Measurements from ENCODE around the gene NNMT. TPM values are rescaled to one million over a fixed set of nuclear protein-coding genes. Genes with fewer than 3 reads are reported as not detected.
A peak's percentile ranks its signal among the peaks of the same experiment; 100 is the strongest.

NNMT gene
- total and polyA plus RNA-seq, 3 experiments from 2014 or later, result not detected

GRCh38 chr11:114342476-114342875 lies 46.3 kb downstream of the NNMT start:
- Mint-ChIP-seq H3K27ac (no peak overlapping the region), H3K9me3 (no peaks in the 10 kb centered on the region), H3K27me3 (peaks cover 0 to 4% of the 10 kb centered on the region in 2 donors), H3K36me3 (no peaks in the 10 kb centered on the region), H3K4me1 (peaks cover 12 to 24% (median 14%) of the 10 kb centered on the region in 3 donors), H3K4me3 (no peak overlapping the region)
- no peak for DNase-seq
- H3K27ac ChIP-seq (ENCODE audit: low read depth, low read length), result no peak overlapping the region
- CTCF ChIA-PET, result no interaction called here
- peaks cover 6% of the 10 kb centered on the region for H3K4me1 ChIP-seq (ENCODE audit: insufficient read depth, low read length)
- POLR2A ChIA-PET, result no interaction called here
- no peaks in the 10 kb centered on the region for H3K36me3 ChIP-seq (ENCODE audit: insufficient read depth, low read length)
- no peaks in the 10 kb centered on the region for H3K9me3 ChIP-seq (ENCODE audit: low read length)
- H3K27me3 ChIP-seq (ENCODE audit: insufficient read depth, low read length, poor library complexity, severe bottlenecking), result no peaks in the 10 kb centered on the region
- no peak overlapping the region for H3K4me3 ChIP-seq (ENCODE audit: low read length)

- peaks cover 0 to 3% of the 10 kb centered on the region in 2 donors for H3K27me3 Mint-ChIP-seq
- Histone ChIP-seq H3K27ac (ENCODE audit: low read depth, low read length) (no peak overlapping the region), H3K9me3 (ENCODE audit: low read length) (no peaks in the 10 kb centered on the region), H3K27me3 (ENCODE audit: insufficient read depth, low read length, poor library complexity, severe bottlenecking) (no peaks in the 10 kb centered on the region), H3K36me3 (ENCODE audit: insufficient read depth, low read length) (no peaks in the 10 kb centered on the region), H3K4me3 (ENCODE audit: low read length) (no peak overlapping the region), H3K4me1 (ENCODE audit: insufficient read depth, low read length) (peaks cover 6% of the 10 kb centered on the region)
- no peak for DNase-seq
- ChIA-PET POLR2A (no interaction called here), CTCF (no interaction called here)
- no peak overlapping the region for H3K4me3 Mint-ChIP-seq
- H3K36me3 Mint-ChIP-seq, result no peaks in the 10 kb centered on the region
- H3K9me3 Mint-ChIP-seq, result no peaks in the 10 kb centered on the region
- no peak overlapping the region for H3K27ac Mint-ChIP-seq
- peaks cover 16 to 29% (median 19%) of the 10 kb centered on the region in 3 donors for H3K4me1 Mint-ChIP-seq
These were observed 46.8 kb downstream of the NNMT start for GRCh38 chr11:114343020-114343419.

GRCh38 chr11:114343493-114343892 lies 47.3 kb downstream of the NNMT start:
- Mint-ChIP-seq H3K36me3 (no peaks in the 10 kb centered on the region), H3K4me3 (no peak overlapping the region), H3K9me3 (no peaks in the 10 kb centered on the region), H3K27ac (no peak overlapping the region), H3K27me3 (peaks cover 0 to 3% of the 10 kb centered on the region in 2 donors), H3K4me1 (peaks cover 17 to 32% (median 22%) of the 10 kb centered on the region in 3 donors)
- POLR2A ChIA-PET, result no interaction called here
- Histone ChIP-seq H3K4me3 (ENCODE audit: low read length) (no peak overlapping the region), H3K27ac (ENCODE audit: low read depth, low read length) (no peak overlapping the region), H3K27me3 (ENCODE audit: insufficient read depth, low read length, poor library complexity, severe bottlenecking) (no peaks in the 10 kb centered on the region), H3K4me1 (ENCODE audit: insufficient read depth, low read length) (peaks cover 6% of the 10 kb centered on the region), H3K9me3 (ENCODE audit: low read length) (no peaks in the 10 kb centered on the region), H3K36me3 (ENCODE audit: insufficient read depth, low read length) (no peaks in the 10 kb centered on the region)
- CTCF ChIA-PET, result no interaction called here
- no peak for DNase-seq

GRCh38 chr11:114344494-114344893 lies 48.3 kb downstream of the NNMT start:
- no peaks in the 10 kb centered on the region for H3K36me3 Mint-ChIP-seq
- peaks cover 0 to 3% of the 10 kb centered on the region in 2 donors for H3K27me3 Mint-ChIP-seq
- H3K9me3 Mint-ChIP-seq, result no peaks in the 10 kb centered on the region
- H3K4me3 Mint-ChIP-seq, result no peak overlapping the region
- peaks cover 6% of the 10 kb centered on the region for H3K4me1 ChIP-seq (ENCODE audit: insufficient read depth, low read length)
- POLR2A ChIA-PET, result no interaction called here
- no peaks in the 10 kb centered on the region for H3K9me3 ChIP-seq (ENCODE audit: low read length)
- no peak overlapping the region for H3K4me3 ChIP-seq (ENCODE audit: low read length)
- CTCF ChIA-PET, result no interaction called here
- H3K27ac ChIP-seq (ENCODE audit: low read depth, low read length), result no peak overlapping the region
- no peaks in the 10 kb centered on the region for H3K36me3 ChIP-seq (ENCODE audit: insufficient read depth, low read length)
- DNase-seq, result no peak
- H3K27me3 ChIP-seq (ENCODE audit: insufficient read depth, low read length, poor library complexity, severe bottlenecking), result no peaks in the 10 kb centered on the region
- peaks cover 17 to 32% (median 22%) of the 10 kb centered on the region in 3 donors for H3K4me1 Mint-ChIP-seq
- H3K27ac Mint-ChIP-seq, result peak overlapping the region in 1 of 8 donors; percentile 25

DNA sequence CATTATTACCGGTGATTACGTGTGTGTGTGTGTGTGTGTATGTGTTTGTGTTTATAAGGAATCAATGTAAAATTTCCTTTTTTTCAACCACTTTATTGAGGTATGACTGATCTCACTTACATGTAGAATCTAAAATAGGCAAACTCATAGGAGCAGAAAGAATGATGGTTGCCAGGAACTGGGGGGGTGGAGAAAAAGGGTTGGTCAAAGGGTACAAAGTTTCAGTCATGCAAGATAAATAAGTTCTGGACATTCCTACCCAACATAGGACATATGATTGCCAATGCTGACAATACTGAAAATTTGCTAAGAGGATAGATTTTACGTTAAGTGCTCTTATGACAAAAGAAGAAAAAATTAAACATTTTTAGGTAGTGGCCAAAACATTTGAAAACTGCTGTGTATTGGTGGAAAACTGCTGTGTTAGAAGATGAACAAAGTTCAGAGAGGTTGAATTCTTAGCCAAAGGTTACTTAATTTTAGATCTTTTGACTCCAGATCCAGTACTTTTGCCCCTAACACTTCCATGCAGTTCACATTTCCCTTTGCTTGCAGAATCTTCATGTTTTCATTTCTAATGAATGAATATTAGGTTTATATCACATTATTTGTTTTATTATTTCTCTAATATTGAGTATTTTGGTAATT lies 49.5 kb downstream of the NNMT start:
- Mint-ChIP-seq H3K27me3 (peaks cover 0 to 2% of the 10 kb centered on the region in 2 donors), H3K27ac (peak overlapping the region in 1 of 8 donors; percentile 55), H3K36me3 (no peaks in the 10 kb centered on the region), H3K4me3 (no peak overlapping the region), H3K9me3 (no peaks in the 10 kb centered on the region), H3K4me1 (peaks cover 12 to 24% (median 14%) of the 10 kb centered on the region in 3 donors)
- Histone ChIP-seq H3K27ac (ENCODE audit: low read depth, low read length) (no peak overlapping the region), H3K9me3 (ENCODE audit: low read length) (no peaks in the 10 kb centered on the region), H3K27me3 (ENCODE audit: insufficient read depth, low read length, poor library complexity, severe bottlenecking) (no peaks in the 10 kb centered on the region), H3K4me3 (ENCODE audit: low read length) (no peak overlapping the region), H3K4me1 (ENCODE audit: insufficient read depth, low read length) (peaks cover 1% of the 10 kb centered on the region), H3K36me3 (ENCODE audit: insufficient read depth, low read length) (no peaks in the 10 kb centered on the region)
- DNase-seq, result no peak
- ChIA-PET POLR2A (no interaction called here), CTCF (no interaction called here)

DNA sequence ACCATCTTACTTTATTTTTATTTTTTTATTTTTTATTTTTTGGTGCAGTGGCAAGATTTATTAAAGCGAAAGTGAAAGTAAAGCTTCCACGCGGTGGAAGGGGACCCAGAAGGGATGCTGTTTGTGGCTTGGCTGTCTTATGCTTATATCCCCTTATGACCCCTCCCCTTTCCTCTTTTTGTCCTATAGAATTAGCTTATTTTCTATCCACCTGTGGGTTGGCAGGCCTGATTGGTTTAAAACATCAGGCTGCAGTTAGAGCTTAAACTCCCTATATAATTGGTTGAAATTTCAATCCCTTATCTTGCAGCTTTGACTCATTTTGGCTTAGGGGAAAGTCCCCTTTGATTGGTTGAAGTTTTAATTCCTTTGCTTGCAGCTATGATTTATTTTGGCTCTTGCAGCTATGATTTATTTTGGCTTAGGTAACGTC lies 50.5 kb downstream of the NNMT start:
- H3K9me3 ChIP-seq (ENCODE audit: low read length), result no peaks in the 10 kb centered on the region
- no peak overlapping the region for H3K4me3 ChIP-seq (ENCODE audit: low read length)
- peak overlapping the region; percentile 11 to 73 (median 65) for H3K4me3 Mint-ChIP-seq
- H3K4me1 ChIP-seq (ENCODE audit: insufficient read depth, low read length), result no peaks in the 10 kb centered on the region
- peaks cover 8 to 20% (median 10%) of the 10 kb centered on the region in 3 donors for H3K4me1 Mint-ChIP-seq
- CTCF ChIA-PET, result interaction anchor here (1.3 kb wide), 1 partner anchor 35 kb away, joined by 4 read pairs; no protein-coding TSS in a partner anchor
- DNase-seq, result peak in 1 of 5 donors; percentile 11
- no peaks in the 10 kb centered on the region for H3K27me3 ChIP-seq (ENCODE audit: insufficient read depth, low read length, poor library complexity, severe bottlenecking)
- H3K27ac ChIP-seq (ENCODE audit: low read depth, low read length), result no peak overlapping the region
- peaks cover 0 to 2% of the 10 kb centered on the region in 2 donors for H3K27me3 Mint-ChIP-seq
- no peaks in the 10 kb centered on the region for H3K36me3 Mint-ChIP-seq
- H3K27ac Mint-ChIP-seq, result peak overlapping the region in 1 of 8 donors; percentile 44
- no peaks in the 10 kb centered on the region for H3K36me3 ChIP-seq (ENCODE audit: insufficient read depth, low read length)
- POLR2A ChIA-PET, result no interaction called here
- no peaks in the 10 kb centered on the region for H3K9me3 Mint-ChIP-seq

DNA sequence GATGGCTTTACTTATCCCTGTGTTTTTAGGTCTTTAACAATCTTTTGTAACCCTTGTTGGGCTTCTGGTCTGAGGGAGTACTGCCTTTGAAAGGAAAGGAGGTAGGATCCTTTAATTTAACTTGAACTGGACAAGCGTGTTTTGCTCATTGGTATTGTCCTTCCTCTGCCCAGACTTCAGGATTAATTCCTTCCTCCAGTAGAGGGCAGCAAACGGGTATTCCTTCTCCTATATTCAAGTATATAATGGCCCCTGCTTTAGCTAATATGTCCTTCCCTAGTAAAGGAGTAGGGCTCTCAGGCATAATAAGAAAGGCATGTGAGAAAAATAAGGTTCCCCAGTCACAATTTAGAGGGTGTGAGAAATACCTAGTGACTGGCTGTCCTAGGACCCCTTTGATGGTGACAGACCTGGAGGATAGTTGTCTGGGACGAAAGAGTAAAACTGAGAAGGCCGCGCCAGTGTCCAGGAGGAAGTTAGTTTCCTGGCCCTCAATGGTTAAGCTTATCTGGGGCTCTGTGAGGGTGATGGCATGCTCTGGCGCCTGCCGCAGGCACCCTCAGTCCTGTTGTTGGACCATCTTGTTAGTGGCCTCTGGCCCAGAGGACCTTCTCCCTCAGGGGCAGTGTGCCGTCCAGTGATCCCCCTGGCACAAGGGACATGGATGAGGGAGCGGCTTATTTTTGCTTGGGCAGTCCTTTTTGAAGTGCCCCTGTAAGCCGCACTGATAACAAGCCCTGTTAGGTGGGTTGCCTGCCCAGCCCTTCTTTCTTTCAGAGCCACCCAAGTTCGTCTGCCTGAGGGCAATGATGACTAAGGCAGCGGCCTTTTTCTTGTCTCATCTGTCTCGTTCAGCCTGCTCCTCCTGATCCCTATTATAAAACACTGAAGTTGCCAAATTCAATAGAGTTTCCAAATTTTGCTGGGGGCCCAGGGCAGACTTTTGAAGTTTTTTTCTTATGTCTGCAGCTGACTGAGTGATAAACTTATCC lies 52.3 kb downstream of the NNMT start:
- no peaks in the 10 kb centered on the region for H3K36me3 ChIP-seq (ENCODE audit: insufficient read depth, low read length)
- H3K4me3 Mint-ChIP-seq, result peak overlapping the region in 1 of 7 donors; percentile 60
- no peaks in the 10 kb centered on the region for H3K4me1 ChIP-seq (ENCODE audit: insufficient read depth, low read length)
- H3K27me3 Mint-ChIP-seq, result peaks cover 0 to 6% of the 10 kb centered on the region in 2 donors
- no peaks in the 10 kb centered on the region for H3K9me3 ChIP-seq (ENCODE audit: low read length)
- no peaks in the 10 kb centered on the region for H3K36me3 Mint-ChIP-seq
- no peak overlapping the region for H3K27ac Mint-ChIP-seq
- H3K4me1 Mint-ChIP-seq, result peaks cover 8 to 20% (median 10%) of the 10 kb centered on the region in 3 donors
- H3K9me3 Mint-ChIP-seq, result no peaks in the 10 kb centered on the region
- POLR2A ChIA-PET, result no interaction called here
- CTCF ChIA-PET, result no interaction called here
- no peak overlapping the region for H3K27ac ChIP-seq (ENCODE audit: low read depth, low read length)
- no peak overlapping the region for H3K4me3 ChIP-seq (ENCODE audit: low read length)
- H3K27me3 ChIP-seq (ENCODE audit: insufficient read depth, low read length, poor library complexity, severe bottlenecking), result no peaks in the 10 kb centered on the region
- DNase-seq, result peak in 2 of 5 donors; percentile 21 to 28

- Histone ChIP-seq H3K27me3 (ENCODE audit: insufficient read depth, low read length, poor library complexity, severe bottlenecking) (no peaks in the 10 kb centered on the region), H3K27ac (ENCODE audit: low read depth, low read length) (no peak overlapping the region), H3K4me1 (ENCODE audit: insufficient read depth, low read length) (no peaks in the 10 kb centered on the region), H3K36me3 (ENCODE audit: insufficient read depth, low read length) (no peaks in the 10 kb centered on the region), H3K4me3 (ENCODE audit: low read length) (no peak overlapping the region), H3K9me3 (ENCODE audit: low read length) (no peaks in the 10 kb centered on the region)
- peaks cover 8 to 20% (median 10%) of the 10 kb centered on the region in 3 donors for H3K4me1 Mint-ChIP-seq
- H3K27me3 Mint-ChIP-seq, result peaks cover 5 to 6% of the 10 kb centered on the region in 2 donors
- ChIA-PET CTCF (no interaction called here), POLR2A (no interaction called here)
- DNase-seq, result no peak
- H3K27ac Mint-ChIP-seq, result no peak overlapping the region
- H3K36me3 Mint-ChIP-seq, result no peaks in the 10 kb centered on the region
- no peaks in the 10 kb centered on the region for H3K9me3 Mint-ChIP-seq
- H3K4me3 Mint-ChIP-seq, result no peak overlapping the region
These were observed 53.8 kb downstream of the NNMT start for GRCh38 chr11:114350022-114350421.

All from CD8-positive, alpha-beta memory T cell (primary cell).